Trophoblast cell (in vitro differentiated cells and primary cell): ENCODE results near the gene KLHDC7A.

Experiments
- DNase-seq, 2 donors: peaks; one replicate each; pipeline ENCODE4 v3.0.0-alpha.2; 2016
- H2AFZ ChIP-seq: 2 replicates; pipeline ENCODE4 v1.6.1; 2013; ENCODE audit warnings: low read length, moderate library complexity, mild to moderate bottlenecking; ENCODE audit not compliant: insufficient read depth, poor library complexity
- H2AK5ac ChIP-seq: 2 replicates; pipeline ENCODE4 v1.6.1; 2013; ENCODE audit warnings: mild to moderate bottlenecking, low read length
- H2BK120ac ChIP-seq: 2 replicates; pipeline ENCODE4 v1.6.1; 2013; ENCODE audit warnings: low read length, mild to moderate bottlenecking, moderate library complexity; ENCODE audit not compliant: insufficient read depth, poor library complexity
- H2BK12ac ChIP-seq: 2 replicates; pipeline ENCODE4 v1.6.1; 2013; ENCODE audit warnings: mild to moderate bottlenecking, low read length, moderate library complexity
- H2BK5ac ChIP-seq: 2 replicates; pipeline ENCODE4 v1.6.1; 2013; ENCODE audit warnings: low read length, low read depth, moderate library complexity, mild to moderate bottlenecking; ENCODE audit not compliant: poor library complexity
- H3K14ac ChIP-seq: 2 replicates; pipeline ENCODE4 v1.6.1; 2013; ENCODE audit warnings: mild to moderate bottlenecking, low read length
- H3K18ac ChIP-seq: 2 replicates; pipeline ENCODE4 v1.6.1; 2013; ENCODE audit warnings: mild to moderate bottlenecking, low read length
- H3K23ac ChIP-seq: 2 replicates; pipeline ENCODE4 v1.6.1; 2013; ENCODE audit warnings: low read length
- H3K27ac ChIP-seq: 2 replicates; pipeline ENCODE4 v1.5.1; 2013; ENCODE audit warnings: low read depth, mild to moderate bottlenecking, inconsistent platforms, low read length, moderate library complexity
- H3K27me3 ChIP-seq: 2 replicates; pipeline ENCODE4 v1.6.1; 2013; ENCODE audit warnings: inconsistent platforms, mild to moderate bottlenecking, low read length, moderate library complexity; ENCODE audit not compliant: insufficient read depth
- H3K36me3 ChIP-seq, 2 experiments: 1 replicate in 1 of 2; 2 replicates in 1 of 2; pipeline ENCODE4 v1.6.1; 2013; ENCODE audit warnings: low read length in 2 of 2, mild to moderate bottlenecking in 2 of 2, moderate library complexity in 1 of 2; ENCODE audit not compliant: insufficient read depth in 2 of 2, control insufficient read depth in 1 of 2
- H3K4ac ChIP-seq: 2 replicates; pipeline ENCODE4 v1.6.1; 2013; ENCODE audit warnings: low read depth, mild to moderate bottlenecking, low read length, moderate library complexity
- H3K4me1 ChIP-seq, 2 experiments: 1 replicate in 1 of 2; 2 replicates in 1 of 2; pipeline ENCODE4 v1.6.1; 2013; ENCODE audit warnings: low read length in 2 of 2, mild to moderate bottlenecking in 2 of 2, moderate library complexity in 1 of 2; ENCODE audit not compliant: insufficient read depth in 2 of 2, control insufficient read depth in 1 of 2
- H3K4me2 ChIP-seq: 2 replicates; pipeline ENCODE4 v1.6.1; 2013; ENCODE audit warnings: inconsistent platforms, mild to moderate bottlenecking, low read length, moderate library complexity
- H3K4me3 ChIP-seq: 2 replicates; pipeline ENCODE4 v1.5.1; 2013; ENCODE audit warnings: mild to moderate bottlenecking, low read depth, low read length, inconsistent platforms
- H3K79me1 ChIP-seq: one replicate; pipeline ENCODE4 v1.6.1; 2013; ENCODE audit warnings: low read length
- H3K79me2 ChIP-seq: 2 replicates; pipeline ENCODE4 v1.6.1; 2013; ENCODE audit warnings: low read length, mild to moderate bottlenecking; ENCODE audit not compliant: control insufficient read depth, insufficient read depth, poor library complexity
- H3K9ac ChIP-seq: 2 replicates; pipeline ENCODE4 v1.6.1; 2013; ENCODE audit warnings: mild to moderate bottlenecking, low read length
- H3K9me3 ChIP-seq: 2 replicates; pipeline ENCODE4 v1.6.1; 2013; ENCODE audit warnings: low read depth, mild to moderate bottlenecking, control low read depth, inconsistent platforms, low read length; ENCODE audit not compliant: insufficient read depth
- H4K12ac ChIP-seq: 2 replicates; pipeline ENCODE4 v1.6.1; 2013; ENCODE audit warnings: low read depth, mild to moderate bottlenecking, low read length, moderate library complexity
- H4K8ac ChIP-seq: 2 replicates; pipeline ENCODE4 v1.6.1; 2013; ENCODE audit warnings: low read depth, mild to moderate bottlenecking, low read length, moderate library complexity
- H4K91ac ChIP-seq: one replicate; pipeline ENCODE4 v1.6.1; 2013; ENCODE audit warnings: low read depth, mild to moderate bottlenecking, low read length, moderate library complexity
- WGBS: extraction: QIAGEN DNeasy Blood & Tissue Kit; methylation state at CpG from one replicate; pipeline ENCODE4 v1.1.7; 2013; ENCODE audit warnings: missing lambda C conversion rate; ENCODE audit not compliant: insufficient read length, insufficient coverage; ENCODE audit errors: extremely low coverage; 5-methylcytosine and 5-hydroxymethylcytosine counted together

Gene KLHDC7A

GRCh38 chr1:18501833-18502232, 21.1 kb downstream of the KLHDC7A start:
- no peak overlapping the region for H3K23ac ChIP-seq
- H3K36me3 ChIP-seq = no peaks in the 10 kb centered on the region
- no peak overlapping the region for H3K4me2 ChIP-seq
- no peaks in the 10 kb centered on the region for H3K79me1 ChIP-seq
- H3K9me3 ChIP-seq = no peaks in the 10 kb centered on the region
- WGBS = no CpG with 5 or more reads among the region's 4 CpGs
- peaks cover 0 to 2% of the 10 kb centered on the region in 2 experiments for H3K4me1 ChIP-seq
- H3K4me3 ChIP-seq = no peak overlapping the region
- no peak overlapping the region for H3K4ac ChIP-seq
- H3K18ac ChIP-seq = no peak overlapping the region
- no peak overlapping the region for H2BK5ac ChIP-seq
- H4K91ac ChIP-seq = no peak overlapping the region
- no peak overlapping the region for H2AFZ ChIP-seq
- no peak overlapping the region for H3K14ac ChIP-seq
- no peak overlapping the region for H3K9ac ChIP-seq
- H3K27me3 ChIP-seq = no peaks in the 10 kb centered on the region
- H3K79me2 ChIP-seq = no peaks in the 10 kb centered on the region
- H4K12ac ChIP-seq = no peak overlapping the region
- no peak overlapping the region for H4K8ac ChIP-seq
- no peak overlapping the region for H2BK120ac ChIP-seq
- no peak overlapping the region for H3K27ac ChIP-seq
- H2BK12ac ChIP-seq = no peak overlapping the region
- no peak for DNase-seq
- H2AK5ac ChIP-seq = no peak overlapping the region

- Histone ChIP-seq H3K79me2 (no peaks in the 10 kb centered on the region), H3K4me2 (no peak overlapping the region), H4K12ac (no peak overlapping the region), H3K4me3 (no peak overlapping the region), H4K8ac (no peak overlapping the region), H3K4me1 (peaks cover 0 to under 1% of the 10 kb centered on the region in 2 experiments), H2AFZ (no peak overlapping the region), H3K27ac (no peak overlapping the region), H2BK120ac (no peak overlapping the region), H3K23ac (no peak overlapping the region), H2BK12ac (no peak overlapping the region), H3K27me3 (no peaks in the 10 kb centered on the region), H3K4ac (no peak overlapping the region), H3K79me1 (no peaks in the 10 kb centered on the region), H3K36me3 (no peaks in the 10 kb centered on the region), H3K18ac (no peak overlapping the region), H2BK5ac (no peak overlapping the region), H3K9ac (no peak overlapping the region), H3K14ac (no peak overlapping the region), H3K9me3 (no peaks in the 10 kb centered on the region), H4K91ac (no peak overlapping the region), H2AK5ac (no peak overlapping the region)
- DNase-seq = no peak
- no CpG with 5 or more reads among the region's 3 CpGs for WGBS
Measured at GRCh38 chr1:18504609-18505008, 23.9 kb downstream of the KLHDC7A start.

GRCh38 chr1:18505666-18506065, 24.9 kb downstream of the KLHDC7A start:
- Histone ChIP-seq H3K79me2 (no peaks in the 10 kb centered on the region), H3K79me1 (no peaks in the 10 kb centered on the region), H3K27ac (no peak overlapping the region), H3K23ac (no peak overlapping the region), H2BK120ac (no peak overlapping the region), H3K4me3 (no peak overlapping the region), H3K4me1 (no peaks in the 10 kb centered on the region), H3K9ac (no peak overlapping the region), H2AK5ac (no peak overlapping the region), H2BK5ac (no peak overlapping the region), H2AFZ (no peak overlapping the region), H4K91ac (no peak overlapping the region), H3K9me3 (no peaks in the 10 kb centered on the region), H3K27me3 (no peaks in the 10 kb centered on the region), H3K4ac (no peak overlapping the region), H3K14ac (no peak overlapping the region), H3K36me3 (no peaks in the 10 kb centered on the region), H4K12ac (no peak overlapping the region), H3K18ac (no peak overlapping the region), H3K4me2 (no peak overlapping the region), H4K8ac (no peak overlapping the region), H2BK12ac (no peak overlapping the region)
- no peak for DNase-seq

- Histone ChIP-seq H3K4me3 (no peak overlapping the region), H3K79me1 (no peaks in the 10 kb centered on the region), H2BK5ac (no peak overlapping the region), H3K23ac (no peak overlapping the region), H3K4me2 (no peak overlapping the region), H3K9ac (no peak overlapping the region), H4K91ac (no peak overlapping the region), H3K4ac (no peak overlapping the region), H3K27me3 (no peaks in the 10 kb centered on the region), H3K79me2 (no peaks in the 10 kb centered on the region), H3K9me3 (peaks cover 2% of the 10 kb centered on the region), H3K14ac (no peak overlapping the region), H2AK5ac (no peak overlapping the region), H2BK12ac (no peak overlapping the region), H3K36me3 (no peaks in the 10 kb centered on the region), H3K18ac (no peak overlapping the region), H4K8ac (no peak overlapping the region), H2BK120ac (no peak overlapping the region), H3K27ac (no peak overlapping the region), H2AFZ (no peak overlapping the region), H3K4me1 (no peaks in the 10 kb centered on the region), H4K12ac (no peak overlapping the region)
- WGBS = no CpG with 5 or more reads among the region's 1 CpG
- no peak for DNase-seq
Measured at GRCh38 chr1:18508084-18508483, 27.4 kb downstream of the KLHDC7A start.
